Glomerular visceral epithelial cell (primary cell): ENCODE results near the gene UTP18.
A peak's percentile ranks its signal among the peaks of the same experiment; 100 is the strongest.
"Not testable (repeated sequence)": the region's sequence is repeated elsewhere in the genome, so short reads cannot be mapped to it uniquely, and the experiment has no call there.

Source experiments
- DNase-seq: peaks from one replicate; pipeline ENCODE4 v3.0.0-alpha.2; 2016; ENCODE audit errors: extremely low spot score

Gene UTP18

GRCh38 chr17:51258756-51259563, 1.4 kb upstream of the UTP18 start:
- DNase-seq: peak; percentile 16

GRCh38 chr17:51259564-51260236, 646 bp upstream of the UTP18 start, which contains the start of gene MBTD1:
Gene MBTD1, minus strand, starts transcription at chr17:51260049. Its CDS starts 34,888 bp downstream, at chr17:51225161.
- peak; percentile 94 for DNase-seq

- DNase-seq: peak; percentile 1
Observed at GRCh38 chr17:51261024-51261963, 948 bp downstream of the UTP18 start.

- no peak for DNase-seq
Observed at GRCh38 chr17:51263006-51263405, 2.7 kb downstream of the UTP18 start.

- not testable (repeated sequence) for DNase-seq
Observed at GRCh38 chr17:51264466-51264865, 4.1 kb downstream of the UTP18 start.

GRCh38 chr17:51269991-51270390, 9.6 kb downstream of the UTP18 start:
- no peak for DNase-seq

- no peak for DNase-seq
Observed at GRCh38 chr17:51270636-51271035, 10.3 kb downstream of the UTP18 start.

GRCh38 chr17:51272812-51273211, 12.5 kb downstream of the UTP18 start:
- no peak for DNase-seq

- DNase-seq: peak; percentile 2
Observed at GRCh38 chr17:51275381-51275780, 15.0 kb downstream of the UTP18 start.

- no peak for DNase-seq
Observed at GRCh38 chr17:51279183-51279582, 18.8 kb downstream of the UTP18 start.

GRCh38 chr17:51287412-51287811, 27.1 kb downstream of the UTP18 start:
- DNase-seq: no peak

- DNase-seq: no peak
Observed at GRCh38 chr17:51289696-51290111, 29.4 kb downstream of the UTP18 start.

GRCh38 chr17:51294338-51294737, 34.0 kb downstream of the UTP18 start:
- not testable (repeated sequence) for DNase-seq

GRCh38 chr17:51298508-51299371, 38.4 kb downstream of the UTP18 start:
- DNase-seq: peak; percentile 35

- DNase-seq: no peak
Observed at GRCh38 chr17:51299859-51300258, 39.5 kb downstream of the UTP18 start.

GRCh38 chr17:51305182-51305581, 44.8 kb downstream of the UTP18 start:
- DNase-seq: no peak

GRCh38 chr17:51312003-51312402, 51.7 kb downstream of the UTP18 start:
- DNase-seq: not testable (repeated sequence)

- no peak for DNase-seq
Observed at GRCh38 chr17:51319186-51319585, 58.8 kb downstream of the UTP18 start.

GRCh38 chr17:51322390-51323029, 62.2 kb downstream of the UTP18 start:
- DNase-seq: no peak

- DNase-seq: no peak
Observed at GRCh38 chr17:51325471-51325870, 65.1 kb downstream of the UTP18 start.
